Smooth muscle cell of trachea (primary cell): ENCODE results near the gene ABCD3. TPM values are rescaled to one million over a fixed set of nuclear protein-coding genes. Genes with fewer than 3 reads are reported as not detected.

Experiments
- total RNA-seq: library from RNA; depleted of rRNA; stranded (reverse); fragments of >200 nt; gene quantifications from 2 replicates; pipeline ENCODE4 v1.2.1, GENCODE V29; 2014

Gene ABCD3
- 39.7 and 43.3 TPM in 2 replicates for total RNA-seq

DNA sequence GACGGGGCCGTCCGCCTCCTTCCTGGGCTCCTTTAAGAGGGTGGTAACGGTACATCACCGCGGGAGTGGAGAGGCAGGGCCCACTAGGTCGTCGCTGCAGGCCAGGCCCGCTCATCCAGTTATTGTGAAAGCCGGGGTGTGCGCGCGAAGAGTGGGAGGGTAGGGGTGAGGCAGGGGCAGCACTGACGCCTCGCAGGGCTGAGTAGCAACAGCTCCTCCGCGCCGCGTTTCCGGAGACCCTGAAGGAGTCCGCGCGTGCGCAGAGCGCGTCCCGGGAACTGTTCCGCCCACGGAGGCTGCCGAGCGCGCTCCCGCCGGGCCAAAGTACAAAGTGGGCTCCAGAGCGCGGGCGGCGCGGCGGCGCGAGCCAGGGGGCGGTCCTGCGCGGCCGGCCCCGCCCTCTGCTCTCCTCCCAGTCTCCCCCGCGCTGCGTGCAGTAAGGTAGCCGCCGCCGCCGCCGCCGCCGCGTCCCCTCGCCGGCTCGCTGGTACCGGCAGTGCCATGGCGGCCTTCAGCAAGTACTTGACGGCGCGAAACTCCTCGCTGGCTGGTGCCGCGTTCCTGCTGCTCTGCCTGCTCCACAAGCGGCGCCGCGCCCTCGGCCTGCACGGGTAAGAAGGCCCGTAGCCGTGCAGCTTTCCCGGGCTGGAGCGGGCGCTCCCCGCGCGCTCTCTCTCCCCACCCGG is at the start of gene ABCD3:
Gene ABCD3, plus strand, starts transcription at position 412 of the 686 bp plus-strand sequence. Its CDS starts 90 bp downstream, at position 502.

DNA sequence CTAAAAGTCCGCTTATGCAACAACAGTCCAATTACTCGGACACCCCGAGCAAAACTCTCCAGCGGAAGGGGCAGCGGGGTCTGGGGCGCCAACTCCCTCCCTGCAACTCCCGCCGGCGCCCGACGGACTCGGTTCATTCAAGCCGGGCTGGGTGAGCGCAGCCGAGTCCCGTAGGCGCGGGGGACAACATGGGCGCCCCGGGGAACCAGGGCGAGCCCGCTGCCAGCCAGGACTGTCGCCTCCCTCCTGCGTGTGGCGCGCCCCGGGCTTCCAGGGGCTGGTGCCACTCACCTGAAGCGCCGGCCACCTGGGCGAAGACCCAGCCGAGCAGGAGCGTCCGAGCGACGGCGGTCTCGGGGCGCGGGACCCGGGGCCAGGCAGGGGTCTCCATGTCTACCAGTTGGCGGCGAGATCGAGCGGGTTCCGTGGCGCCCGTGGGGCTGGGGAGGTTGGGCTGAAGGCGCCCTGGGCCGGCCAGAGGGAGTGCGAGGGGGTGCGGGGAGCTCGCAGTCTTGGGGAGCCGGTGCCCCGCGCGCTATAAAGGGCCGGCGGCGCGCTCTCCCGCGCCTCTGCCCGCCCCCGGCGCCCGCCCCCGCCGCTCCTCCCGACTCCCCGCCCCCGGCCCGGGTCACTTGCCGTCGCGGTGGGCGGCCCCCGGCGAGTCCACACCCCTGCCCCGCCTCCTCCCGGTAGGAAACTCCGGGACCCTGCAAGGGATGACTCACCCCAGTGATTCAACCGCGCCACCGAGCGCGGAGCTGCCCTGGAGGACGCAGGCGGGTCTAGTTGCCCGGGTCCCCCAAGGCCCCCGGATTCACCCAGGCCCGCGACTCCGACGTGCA is 123.3 kb downstream of the ABCD3 start, which contains the start of gene F3:
Gene F3, minus strand, starts transcription at position 514 of the 842 bp plus-strand sequence. Its CDS starts 123 bp downstream, at position 391.

Other genes with a start within 250 kb of the ABCD3 start
- gene ARHGAP29, start 180.8 kb upstream of the ABCD3 start, total RNA-seq, result 36.7 and 84.1 TPM in 2 replicates
- 3.8 and 28.9 TPM in 2 replicates for gene F3, start 123.4 kb downstream of the ABCD3 start, total RNA-seq